Activated CD4-positive, CD25-positive, alpha-beta regulatory T cell treated with anti-CD3 and anti-CD28 coated beads, Interleukin-2, amount 50 U/mL, for 24 hours (primary cell): Measurements from ENCODE around the gene NRXN3.

Experiments used
- ATAC-seq, 2 donors: fragments of 150-1000 bp; cut with Tn5 transposase; one replicate each; pipeline ENCODE4 v1.10.0; 2021; ENCODE audit warnings: mild to moderate bottlenecking in 1 of 2, moderate library complexity in 1 of 2

Gene NRXN3

GRCh38 chr14:78752518-78753188 is 582.5 kb downstream of the NRXN3 start:
- no peak for ATAC-seq

GRCh38 chr14:78754059-78754458 is 583.9 kb downstream of the NRXN3 start:
- no peak for ATAC-seq

GRCh38 chr14:78758333-78758732 is 588.2 kb downstream of the NRXN3 start:
- ATAC-seq: no peak

DNA sequence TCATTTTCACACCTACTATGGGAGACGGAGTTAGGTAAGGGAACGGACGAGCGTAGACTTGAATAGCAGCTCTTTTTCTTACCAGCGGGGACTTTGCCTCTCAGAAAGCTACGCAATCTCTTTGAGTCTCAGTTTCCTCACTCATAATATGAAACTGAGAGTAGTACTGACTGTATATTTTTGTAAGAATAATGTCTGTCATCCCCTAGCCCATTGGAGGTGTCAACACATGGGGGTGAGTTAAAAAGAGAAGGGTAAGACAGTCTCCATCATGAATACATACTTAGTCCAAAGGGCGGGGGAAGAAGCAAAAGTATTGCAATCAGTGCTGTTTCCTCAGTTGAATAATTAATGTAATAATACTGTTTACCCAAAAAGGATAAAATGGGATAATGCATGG is 592.2 kb downstream of the NRXN3 start:
- no peak for ATAC-seq

DNA sequence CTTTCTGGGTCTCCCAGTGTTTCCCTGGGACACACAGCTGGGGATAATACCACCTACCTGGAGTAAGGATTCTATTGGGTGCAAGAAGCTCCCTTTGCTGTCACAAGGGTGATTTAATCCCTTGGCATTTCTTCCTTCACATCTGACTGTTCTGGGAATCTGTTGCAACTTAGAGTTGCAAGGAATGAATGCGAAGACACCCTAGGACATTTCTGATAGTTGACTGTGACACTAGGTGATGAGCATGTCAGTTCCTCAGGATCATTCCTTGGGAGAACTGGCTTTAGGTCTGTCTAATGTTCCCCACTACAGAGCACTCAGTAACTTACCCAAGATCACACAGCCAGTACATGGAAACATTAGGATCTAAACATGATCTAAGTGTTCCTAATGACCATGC is 593.6 kb downstream of the NRXN3 start:
- ATAC-seq: no peak

DNA sequence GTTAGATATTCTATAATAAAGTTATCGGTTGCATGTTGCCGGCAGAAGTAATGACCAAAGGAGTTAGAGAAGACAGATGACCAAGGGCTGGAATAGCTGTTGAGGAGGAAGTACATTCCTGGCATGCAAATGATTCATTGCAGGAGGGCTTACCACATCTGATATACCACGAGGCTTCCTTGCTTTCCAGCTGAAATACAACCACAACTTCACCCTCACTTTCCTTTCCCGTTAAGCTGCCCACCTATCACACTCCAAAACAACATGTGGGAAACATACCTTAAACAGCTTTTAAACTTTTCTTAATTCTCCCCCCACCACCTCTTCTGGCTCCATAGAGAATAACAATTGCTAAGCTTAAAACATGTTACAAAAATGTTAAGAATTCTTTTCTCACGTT is 594.1 kb downstream of the NRXN3 start:
- no peak for ATAC-seq

GRCh38 chr14:78764645-78765044 is 594.5 kb downstream of the NRXN3 start:
- no peak for ATAC-seq

DNA sequence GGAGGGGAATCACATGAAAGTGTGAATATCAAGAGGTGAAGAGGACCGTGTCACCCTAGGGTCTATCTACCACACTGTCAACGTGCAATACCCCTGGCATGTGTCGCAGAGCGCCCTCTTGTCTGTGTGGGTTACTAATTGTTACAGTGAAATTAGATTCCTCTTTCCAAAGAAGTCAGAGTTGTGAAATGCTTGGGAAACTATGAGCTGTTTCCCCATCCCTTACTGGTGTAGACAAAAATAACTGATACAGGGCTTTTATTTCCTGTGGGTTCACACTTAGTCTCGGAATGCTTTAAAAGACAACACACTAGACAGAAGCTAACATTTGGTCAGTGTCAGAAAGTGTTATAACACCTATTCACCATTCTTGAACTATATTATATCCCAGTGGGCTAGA is 597.3 kb downstream of the NRXN3 start:
- no peak for ATAC-seq

DNA sequence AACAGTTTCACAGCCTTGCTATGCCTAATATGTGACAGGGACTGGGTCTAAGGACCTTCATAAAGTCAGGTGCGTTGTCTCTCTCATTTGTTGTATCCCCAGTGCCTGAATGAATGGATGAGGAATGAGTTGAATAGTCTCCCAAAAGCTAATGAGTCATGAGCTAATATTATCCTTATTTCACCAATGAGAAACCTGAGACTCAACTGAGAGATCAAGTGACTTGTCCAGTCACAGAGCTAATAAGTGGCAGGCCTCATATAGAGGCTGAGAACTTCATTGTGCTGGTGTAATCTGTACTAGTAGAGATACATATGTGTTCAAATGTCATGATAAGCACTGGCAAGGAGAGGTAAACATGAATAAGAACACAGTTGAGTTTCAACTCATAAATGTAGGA is 612.4 kb downstream of the NRXN3 start:
- ATAC-seq: no peak

- no peak for ATAC-seq
Measured at GRCh38 chr14:78785265-78785664, 615.1 kb downstream of the NRXN3 start.

DNA sequence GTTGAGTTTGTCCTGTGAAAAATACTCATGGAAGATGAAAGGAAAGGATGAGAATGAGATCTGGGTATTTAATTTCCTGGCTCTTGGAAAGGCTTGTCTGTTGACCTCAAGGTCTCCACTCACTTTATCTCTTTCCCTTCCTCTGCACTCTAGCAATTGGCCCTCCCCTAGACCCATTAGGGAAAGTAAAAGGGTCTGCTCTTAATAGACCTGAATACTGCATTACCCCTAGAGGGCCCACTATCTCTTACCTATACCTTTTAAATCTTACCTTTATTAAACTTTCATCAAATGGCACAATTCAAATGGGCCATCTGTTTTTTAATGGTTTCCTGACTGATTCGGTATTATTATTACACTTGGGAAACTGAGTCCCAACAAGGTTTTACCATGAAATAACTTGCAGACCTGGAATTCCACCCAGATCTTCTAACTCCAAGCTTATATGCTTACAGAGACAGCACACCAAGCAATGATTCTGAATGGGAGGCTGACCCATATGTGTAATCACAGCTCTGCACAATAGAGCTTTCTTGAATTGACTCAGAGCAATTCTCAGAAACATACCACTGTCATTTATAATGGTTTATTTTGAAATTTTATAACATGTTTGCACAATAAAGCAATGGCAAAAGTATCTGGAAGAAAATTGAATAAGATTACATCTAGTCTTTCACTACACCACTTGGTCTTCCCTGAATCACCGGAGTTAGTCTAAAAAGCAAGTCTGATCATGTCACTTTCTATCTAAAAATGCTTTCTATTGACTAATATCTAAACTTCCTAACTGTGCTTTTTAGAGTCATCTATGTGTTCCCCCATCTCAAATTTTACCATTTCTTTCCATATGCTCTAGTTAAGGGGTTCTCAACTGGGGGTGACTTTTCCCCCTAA is 618.5 kb downstream of the NRXN3 start:
- ATAC-seq: no peak

DNA sequence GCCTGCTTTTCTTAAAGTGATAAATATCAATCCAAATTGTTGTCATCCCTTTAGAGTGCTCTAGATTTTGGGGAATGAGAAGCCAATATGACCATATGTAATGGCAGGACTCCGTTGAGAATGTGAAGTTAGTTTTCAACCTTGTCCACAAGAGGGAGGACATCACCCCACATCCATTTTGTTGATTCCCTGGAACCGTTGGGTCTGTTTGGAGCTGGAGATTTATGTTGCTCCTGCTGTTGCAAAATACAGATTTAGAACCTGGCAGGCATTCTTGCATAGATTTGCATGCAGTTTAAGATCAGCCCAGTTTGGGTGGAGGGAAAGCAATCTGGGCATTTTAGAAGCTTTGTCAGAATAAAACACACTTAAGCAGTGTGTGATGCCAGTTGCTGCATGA is 620.1 kb downstream of the NRXN3 start:
- ATAC-seq: no peak

DNA sequence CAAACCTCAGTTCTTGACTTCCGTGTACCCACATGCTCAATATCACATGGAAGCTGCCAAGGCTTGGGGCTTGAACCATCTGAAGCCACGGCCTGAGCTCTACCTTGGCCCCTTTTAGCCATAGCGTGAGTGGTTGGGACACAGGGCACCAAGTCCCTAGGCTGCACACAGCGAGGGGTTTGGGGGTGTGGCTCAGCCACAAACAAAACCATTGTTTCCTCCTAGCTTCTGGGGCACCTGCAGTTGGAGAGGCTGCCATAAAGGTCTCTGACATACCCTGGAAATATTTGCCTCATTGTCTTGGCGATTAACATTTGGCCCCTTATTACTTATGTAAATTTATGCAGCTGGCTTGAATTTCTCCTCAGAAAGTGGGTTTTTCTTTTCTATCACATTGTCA is 628.6 kb downstream of the NRXN3 start:
- no peak for ATAC-seq

DNA sequence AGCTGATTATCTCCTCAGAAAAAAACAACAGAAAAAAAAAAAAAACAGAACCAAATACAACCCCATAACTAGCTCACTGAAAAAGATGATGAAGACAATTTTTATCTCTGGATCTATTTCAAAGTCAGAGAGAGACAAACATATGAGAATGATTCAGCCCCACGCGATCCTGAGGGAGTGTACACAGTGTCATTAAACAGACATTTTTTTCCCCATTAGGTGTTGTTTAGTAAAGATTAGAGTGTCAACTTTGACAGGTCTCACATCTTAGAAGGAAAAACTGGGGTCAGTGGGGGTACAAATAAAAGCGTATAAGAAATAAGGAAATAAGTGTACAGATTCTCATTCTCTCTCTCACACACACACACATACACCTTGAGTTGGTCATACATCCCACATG is 635.4 kb downstream of the NRXN3 start:
- ATAC-seq: no peak

- no peak for ATAC-seq
Measured at GRCh38 chr14:78823035-78823434, 652.9 kb downstream of the NRXN3 start.

DNA sequence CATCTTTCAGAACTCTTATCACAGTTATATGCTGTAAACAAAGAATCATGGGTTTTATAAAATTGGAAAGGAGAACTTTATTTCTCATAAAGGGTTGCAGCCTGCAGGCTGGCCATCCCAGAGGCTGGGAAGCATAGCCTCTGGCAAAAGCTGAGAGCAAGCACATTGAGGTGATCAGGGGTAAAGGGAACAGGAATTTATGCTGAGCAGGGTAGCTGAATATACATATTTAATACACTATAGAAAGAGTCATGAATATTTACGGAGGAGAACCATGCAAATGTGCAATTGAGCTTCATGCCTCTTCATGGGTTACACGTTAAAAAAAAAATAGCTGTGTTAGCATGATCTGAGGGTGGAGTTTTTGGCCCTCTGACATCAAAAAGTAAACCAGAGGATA is 653.3 kb downstream of the NRXN3 start:
- no peak for ATAC-seq

DNA sequence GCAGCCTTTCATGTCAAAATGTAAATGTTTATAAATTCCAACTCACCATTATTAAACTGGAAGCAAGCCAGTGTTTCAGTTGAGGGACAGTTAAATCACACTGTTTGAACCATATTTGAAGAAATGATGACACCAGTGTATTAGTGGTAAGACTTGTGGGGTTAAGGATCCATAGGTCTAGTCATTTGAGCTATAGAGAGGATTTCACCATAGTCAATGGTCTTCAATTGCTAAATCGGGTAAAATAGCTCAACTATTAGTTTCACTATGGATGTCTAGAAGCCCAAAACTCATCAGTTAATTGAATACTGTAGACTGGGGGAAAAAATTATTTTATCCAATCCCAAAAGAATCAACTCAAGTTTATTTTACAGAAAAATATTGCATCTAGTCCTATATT is 659.1 kb downstream of the NRXN3 start:
- no peak for ATAC-seq

- no peak for ATAC-seq
Measured at GRCh38 chr14:78834766-78835451, 664.7 kb downstream of the NRXN3 start.

GRCh38 chr14:78835909-78836308 is 665.7 kb downstream of the NRXN3 start:
- ATAC-seq: no peak

DNA sequence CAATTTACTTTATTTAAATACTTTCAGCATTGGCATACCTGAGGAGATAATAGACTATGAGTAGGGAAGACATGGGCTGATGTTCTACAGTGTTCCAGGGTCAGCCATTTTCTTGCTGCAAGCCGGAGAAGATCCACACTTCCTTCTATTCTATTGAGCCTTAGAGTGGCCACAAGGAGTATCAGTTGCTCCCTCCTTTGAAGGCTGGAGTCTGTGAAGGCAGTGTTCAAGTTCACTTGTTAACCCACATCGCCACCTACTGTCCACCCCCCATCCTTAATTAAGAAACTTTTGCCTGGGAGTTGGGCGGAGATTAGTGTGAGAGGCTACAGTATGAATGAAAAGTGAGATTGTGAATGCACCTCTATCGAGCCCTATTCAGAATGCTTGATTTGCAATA is 666.6 kb downstream of the NRXN3 start:
- no peak for ATAC-seq

GRCh38 chr14:78838959-78839358 is 668.8 kb downstream of the NRXN3 start:
- ATAC-seq: no peak

GRCh38 chr14:78840898-78841297 is 670.7 kb downstream of the NRXN3 start:
- no peak for ATAC-seq

- ATAC-seq: no peak
Measured at GRCh38 chr14:78847801-78848200, 677.6 kb downstream of the NRXN3 start.
